HepG2 (cell line): ENCODE results near the gene KDELR3. TPM values are rescaled to one million over a fixed set of nuclear protein-coding genes. Genes with fewer than 3 reads are reported as not detected.

ENCODE experiments used
- ARNT ChIP-seq: fragments of 450-650 bp; IDR thresholded peaks from 2 replicates; pipeline ENCODE4 v1.6.1; 2017
- CCDC6 ChIP-seq: sonication (generic); formaldehyde crosslinking; IDR thresholded peaks from 2 replicates; pipeline ENCODE4 v1.8.1; 2022; ENCODE audit warnings: mild to moderate bottlenecking, missing genetic modification reagents, moderate library complexity
- E2F1 ChIP-seq: sonication (generic); formaldehyde crosslinking; IDR thresholded peaks from 2 replicates; pipeline ENCODE4 v1.5.0; 2020; ENCODE audit warnings: missing genetic modification reagents
- E2F5 ChIP-seq: sonication (generic); formaldehyde crosslinking; conservative IDR thresholded peaks from 2 replicates; pipeline ENCODE4 v1.4.0; 2020; ENCODE audit warnings: missing genetic modification reagents
- FLYWCH1 ChIP-seq: sonication (generic); formaldehyde crosslinking; IDR thresholded peaks from 2 replicates; pipeline ENCODE4 v1.8.1; 2023; ENCODE audit warnings: mild to moderate bottlenecking, missing genetic modification reagents
- GABPA ChIP-seq, 2 experiments: IDR thresholded peaks; 2 replicates each; pipeline ENCODE4 v1.6.1; 2011 to 2016; ENCODE audit warnings: low read depth in 2 of 2, low read length in 1 of 2, missing biosample characterization in 1 of 2, missing genetic modification characterization in 1 of 2
- IRF1 ChIP-seq: sonication (generic); formaldehyde crosslinking; IDR thresholded peaks from 2 replicates; pipeline ENCODE4 v1.4.0; 2020; ENCODE audit warnings: low read depth, mild to moderate bottlenecking, missing genetic modification reagents
- NR2C2 ChIP-seq: sonication (generic); formaldehyde crosslinking; IDR thresholded peaks from 2 replicates; pipeline ENCODE4 v1.4.0; 2020; ENCODE audit warnings: missing genetic modification reagents, mild to moderate bottlenecking, moderate library complexity, borderline replicate concordance
- PAF1 ChIP-seq: IDR thresholded peaks from 2 replicates; pipeline ENCODE4 v1.6.1; 2016; ENCODE audit warnings: missing genetic modification reagents, missing compliant biosample characterization
- PATZ1 ChIP-seq: sonication (generic); formaldehyde crosslinking; IDR thresholded peaks from 2 replicates; pipeline ENCODE4 v1.4.0; 2020; ENCODE audit warnings: missing genetic modification reagents
- POLR2AphosphoS5 ChIP-seq: IDR thresholded peaks from 2 replicates; pipeline ENCODE4 v1.6.1; 2012; ENCODE audit warnings: low read depth, low read length
- PRMT3 ChIP-seq: sonication (generic); formaldehyde crosslinking; IDR thresholded peaks from 2 replicates; pipeline ENCODE4 v1.8.1; 2022; ENCODE audit warnings: low read depth, mild to moderate bottlenecking, moderate library complexity, missing genetic modification reagents, borderline replicate concordance
- TBX2 ChIP-seq: sonication (generic); formaldehyde crosslinking; IDR thresholded peaks from 2 replicates; pipeline ENCODE4 v1.5.0; 2020; ENCODE audit warnings: missing genetic modification reagents, mild to moderate bottlenecking, borderline replicate concordance
- TFDP2 ChIP-seq: sonication (generic); formaldehyde crosslinking; IDR thresholded peaks from 2 replicates; pipeline ENCODE4 v1.4.0; 2020; ENCODE audit warnings: missing genetic modification reagents
- XRCC5 ChIP-seq: fragments of 200-400 bp; formaldehyde crosslinking; optimal IDR thresholded peaks from 2 replicates; pipeline ENCODE3; 2017; ENCODE audit warnings: mild to moderate bottlenecking, low read length
- ZFP36 ChIP-seq: fragments of 150-350 bp; IDR thresholded peaks from 2 replicates; pipeline ENCODE4 v1.6.1; 2018; ENCODE audit warnings: borderline replicate concordance, low read length, low read depth; ENCODE audit not compliant: partially characterized antibody
- ZFYVE20 ChIP-seq: sonication (generic); formaldehyde crosslinking; IDR thresholded peaks from 2 replicates; pipeline ENCODE4 v1.8.0; 2023; ENCODE audit warnings: low read depth, mild to moderate bottlenecking, moderate library complexity, missing genetic modification reagents, borderline replicate concordance
- ZKSCAN8 ChIP-seq: IDR thresholded peaks from 2 replicates; pipeline ENCODE4 v1.6.1; 2016; ENCODE audit warnings: borderline replicate concordance, missing genetic modification reagents, missing compliant biosample characterization
- ZMYM3 ChIP-seq: sonication (generic); formaldehyde crosslinking; IDR thresholded peaks from 2 replicates; pipeline ENCODE4 v1.5.1; 2020; ENCODE audit warnings: mild to moderate bottlenecking, missing genetic modification reagents
- ZNF234 ChIP-seq: sonication (generic); formaldehyde crosslinking; conservative IDR thresholded peaks from 2 replicates; pipeline ENCODE4 v1.5.1; 2020; ENCODE audit warnings: mild to moderate bottlenecking, missing genetic modification reagents
- ZNF580 ChIP-seq: IDR thresholded peaks from 2 replicates; pipeline ENCODE4 v1.6.1; 2016; ENCODE audit warnings: low read depth, borderline replicate concordance
- ZNF816 ChIP-seq: sonication (generic); formaldehyde crosslinking; IDR thresholded peaks from 2 replicates; pipeline ENCODE4 v1.8.0; 2022; ENCODE audit warnings: missing genetic modification reagents, mild to moderate bottlenecking, borderline replicate concordance
- ZNF841 ChIP-seq: sonication (generic); formaldehyde crosslinking; IDR thresholded peaks from 2 replicates; pipeline ENCODE4 v1.8.1; 2023; ENCODE audit warnings: missing genetic modification reagents, borderline replicate concordance
- polyA plus RNA-seq, 8 experiments: library from polyadenylated mRNA; depleted of rRNA in 3 of 8; stranded (reverse) in 7 of 8; unstranded in 1 of 8; fragments of >200 nt; fragmentation: Illumina TruSeq in 4 of 8; extraction: Trizol in 4 of 8; gene quantifications; 2 replicates each; pipeline versions ENCODE4 v1.2.1 to v1.2.3, GENCODE V29; 2011 to 2016; ENCODE audit warnings: low read depth in 4 of 8, missing spikeins in 1 of 8, mixed read lengths in 1 of 8; ENCODE audit not compliant: insufficient read depth in 1 of 8
- total RNA-seq, 5 experiments: library from RNA; depleted of rRNA; stranded (reverse); fragments of >200 nt; fragmentation: Illumina TruSeq; extraction: Trizol; gene quantifications; 2 replicates each; pipeline ENCODE4 v1.2.3, GENCODE V29; 2016; ENCODE audit warnings: low read depth in 1 of 5

Gene KDELR3
- total and polyA plus RNA-seq, 2 of the 13 experiments (the other 11 are each of a cell fraction or from before 2014, with no cell fraction given): 24.2 to 65.7 TPM

- TF ChIP-seq NR2C2 (CRISPR knock-in tag) (no peak), ZNF816 (peak; percentile 33; the same call in 1 of the 2 replicates), TBX2 (peak; percentile 42; the same call in 1 of the 2 replicates), PAF1 (no peak), ZNF234 (CRISPR knock-in tag) (no peak), ZKSCAN8 (CRISPR knock-in tag) (no peak), ZMYM3 (CRISPR knock-in tag) (peak; percentile 67; the same call in 1 of the 2 replicates), IRF1 (no peak), XRCC5 (no peak), ZFP36 (no peak), PRMT3 (no peak), ZFYVE20 (CRISPR knock-in tag) (no peak), TFDP2 (CRISPR knock-in tag) (peak; percentile 16; the same call in 1 of the 2 replicates), E2F1 (CRISPR knock-in tag) (0 out of 2 replicates have a peak, but pooled peaks have one; percentile 6), ARNT (no peak), GABPA (IDR thresholded peaks at IDR 0.05; ENCODE audit: low read depth, low read length) (no peak), GABPA (CRISPR knock-in tag; IDR thresholded peaks at IDR 0.05; ENCODE audit: low read depth) (no peak), PATZ1 (CRISPR knock-in tag) (peak; percentile 84), ZNF841 (CRISPR knock-in tag) (no peak), POLR2AphosphoS5 (peak; percentile 50), E2F5 (CRISPR knock-in tag) (no peak), FLYWCH1 (CRISPR knock-in tag) (no peak), CCDC6 (CRISPR knock-in tag) (no peak), ZNF580 (no peak; the same call in 1 of the 2 replicates)
Observed at GRCh38 chr22:38504731-38505540, 37.0 kb downstream of the KDELR3 start (continued).
